Medulla oblongata (tissue), 1 donor: Measurements from ENCODE around the gene DDX11.
"Not testable (repeated sequence)": the region's sequence is repeated elsewhere in the genome, so short reads cannot be mapped to it uniquely, and the experiment has no call there.

Source experiments
- DNase-seq: peaks from one replicate; pipeline ENCODE4 v3.0.0-alpha.2; 2015; ENCODE audit errors: extremely low spot score

DDX11 gene

DNA sequence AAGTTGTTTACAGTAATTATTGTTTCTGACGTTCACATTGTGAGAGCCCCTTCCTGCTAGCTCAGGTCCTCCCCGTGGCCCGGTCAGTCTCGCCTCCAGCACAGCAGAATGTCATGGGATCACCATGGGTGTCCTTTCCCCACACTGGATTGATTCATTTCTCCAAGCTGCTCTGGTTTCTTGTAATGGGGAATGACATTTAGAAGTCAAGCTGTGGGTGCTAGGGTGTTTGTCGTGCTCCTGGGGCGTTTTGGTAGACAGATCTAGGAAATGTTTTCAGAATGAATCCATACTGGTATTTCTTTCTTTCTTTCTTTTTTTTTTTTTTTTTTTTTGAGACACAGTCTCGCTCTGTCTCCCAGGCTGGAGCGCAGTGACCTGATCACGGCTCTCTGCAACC is 25.1 kb downstream of the DDX11 start:
- not testable (repeated sequence) for DNase-seq

DNA sequence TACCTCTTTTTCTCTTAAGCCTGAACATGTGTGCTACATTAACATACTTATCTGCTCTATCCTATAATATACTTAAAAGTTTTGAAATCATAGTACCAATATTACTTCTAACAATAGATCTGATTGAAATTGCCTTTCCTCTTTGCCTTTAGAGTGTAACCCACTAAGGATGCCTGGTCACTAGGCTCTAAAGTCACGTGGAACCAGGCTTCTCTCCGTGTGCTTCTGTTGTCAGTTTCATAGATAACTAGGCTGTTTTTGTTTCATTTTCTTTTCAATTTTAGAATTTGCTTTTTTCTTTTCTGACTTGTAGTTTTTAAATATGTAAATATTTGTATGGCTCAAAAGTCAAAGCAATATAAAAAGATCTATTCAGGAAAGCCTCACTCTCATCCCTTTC is 25.8 kb downstream of the DDX11 start:
- not testable (repeated sequence) for DNase-seq

DNA sequence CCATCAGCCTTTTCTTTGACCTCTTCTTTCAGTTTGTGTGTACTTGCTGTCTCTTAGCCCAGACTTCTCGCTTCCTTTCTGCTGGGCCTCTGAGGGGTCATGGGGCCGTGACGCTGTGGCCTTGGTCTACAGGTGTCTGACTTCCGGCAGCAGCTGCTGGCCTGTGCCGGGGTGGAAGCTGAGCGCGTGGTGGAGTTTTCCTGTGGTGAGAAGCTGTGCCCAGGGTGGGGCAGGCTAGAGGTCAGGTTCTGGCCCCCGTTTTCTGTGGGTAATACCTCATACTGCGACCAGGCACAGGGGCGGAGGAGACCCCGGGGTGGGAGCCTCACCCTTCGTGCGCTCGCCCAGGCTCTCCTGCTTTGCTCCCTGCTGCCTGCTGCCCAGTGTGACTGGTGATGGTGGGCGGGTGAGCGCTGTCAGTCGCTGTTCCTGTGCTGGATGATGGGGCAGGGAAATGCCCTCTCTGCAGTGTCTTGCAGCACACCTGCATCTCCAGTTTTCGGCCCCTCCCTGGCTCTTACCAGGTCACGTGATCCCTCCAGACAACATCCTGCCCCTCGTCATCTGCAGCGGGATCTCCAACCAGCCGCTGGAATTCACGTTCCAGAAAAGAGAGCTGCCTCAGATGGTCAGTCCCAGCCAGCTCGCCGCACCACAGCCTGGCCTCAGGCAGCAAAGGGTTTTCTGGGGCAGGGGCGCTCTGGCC is 27.0 kb downstream of the DDX11 start:
- DNase-seq, result not testable (repeated sequence)

GRCh38 chr12:31102125-31102524 is 28.5 kb downstream of the DDX11 start:
- not testable (repeated sequence) for DNase-seq

- DNase-seq, result not testable (repeated sequence)
Observed at GRCh38 chr12:31102596-31102995, 28.9 kb downstream of the DDX11 start.

- DNase-seq, result not testable (repeated sequence)
Observed at GRCh38 chr12:31103561-31103975, 29.9 kb downstream of the DDX11 start.

- DNase-seq, result not testable (repeated sequence)
Observed at GRCh38 chr12:31104220-31104619, 30.6 kb downstream of the DDX11 start.

DNA sequence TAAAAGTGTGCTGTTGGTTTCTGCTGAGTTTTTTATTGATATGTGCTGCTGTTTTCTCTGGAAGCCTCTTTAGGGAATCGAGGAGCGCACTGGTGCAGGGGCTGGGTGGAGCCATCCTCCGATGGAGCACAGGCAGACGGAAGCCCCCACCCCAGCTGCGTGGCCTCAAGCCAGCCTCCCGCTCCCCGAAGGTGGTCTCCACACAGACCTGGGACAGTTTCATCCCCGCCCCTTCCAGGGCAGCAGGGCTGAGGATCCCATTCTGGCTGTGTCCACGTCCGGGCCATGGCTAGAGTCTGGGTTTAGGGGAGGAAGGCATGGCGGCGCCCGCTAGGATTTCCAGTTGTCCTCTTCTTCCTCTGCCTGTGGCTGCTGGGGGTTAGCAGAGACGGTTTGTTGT is 31.1 kb downstream of the DDX11 start:
- DNase-seq, result not testable (repeated sequence)

DNA sequence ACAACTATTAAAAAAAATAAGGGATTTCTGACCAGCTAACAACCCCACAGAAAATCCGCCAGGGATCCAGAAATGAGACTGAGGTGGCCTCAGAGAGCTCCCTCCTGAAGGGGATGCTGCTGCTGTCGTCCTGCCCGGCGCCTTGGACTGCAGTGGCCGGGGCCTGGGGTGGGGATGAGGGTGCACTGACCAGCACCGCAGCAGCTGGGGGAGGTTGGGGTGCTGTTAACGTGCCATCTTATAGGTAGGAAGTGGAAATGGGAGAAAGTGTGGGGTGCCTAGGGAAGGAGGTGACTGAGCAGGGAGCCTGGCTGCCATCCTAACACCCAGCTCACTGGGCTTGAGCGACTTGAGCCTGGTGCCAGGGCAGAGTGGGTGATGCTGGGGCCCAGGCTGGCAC is 32.0 kb downstream of the DDX11 start:
- DNase-seq, result no peak

GRCh38 chr12:31106101-31106803 is 32.6 kb downstream of the DDX11 start:
- no peak for DNase-seq

DNA sequence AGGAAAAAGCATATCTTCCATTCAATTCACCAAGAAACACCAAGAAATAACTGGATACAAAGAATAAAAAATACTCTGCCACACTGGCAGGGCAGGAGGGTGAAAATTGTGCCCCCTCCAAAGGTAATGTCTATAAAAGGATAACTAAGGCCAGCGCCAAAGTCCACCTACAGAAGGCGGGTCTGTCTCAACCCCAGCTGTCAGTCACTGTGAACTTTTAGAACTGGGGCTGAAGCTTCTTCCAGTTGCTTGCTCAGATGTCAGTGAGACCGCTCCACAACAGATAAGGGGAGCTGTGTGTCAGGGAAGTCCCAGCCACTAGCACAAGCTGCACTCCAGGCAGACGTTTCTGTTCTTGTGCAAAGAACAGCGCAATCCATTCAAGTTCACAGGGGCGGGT is 36.1 kb downstream of the DDX11 start:
- DNase-seq, result not testable (repeated sequence)

- DNase-seq, result not testable (repeated sequence)
Observed at GRCh38 chr12:31110263-31110662, 36.6 kb downstream of the DDX11 start.

DNA sequence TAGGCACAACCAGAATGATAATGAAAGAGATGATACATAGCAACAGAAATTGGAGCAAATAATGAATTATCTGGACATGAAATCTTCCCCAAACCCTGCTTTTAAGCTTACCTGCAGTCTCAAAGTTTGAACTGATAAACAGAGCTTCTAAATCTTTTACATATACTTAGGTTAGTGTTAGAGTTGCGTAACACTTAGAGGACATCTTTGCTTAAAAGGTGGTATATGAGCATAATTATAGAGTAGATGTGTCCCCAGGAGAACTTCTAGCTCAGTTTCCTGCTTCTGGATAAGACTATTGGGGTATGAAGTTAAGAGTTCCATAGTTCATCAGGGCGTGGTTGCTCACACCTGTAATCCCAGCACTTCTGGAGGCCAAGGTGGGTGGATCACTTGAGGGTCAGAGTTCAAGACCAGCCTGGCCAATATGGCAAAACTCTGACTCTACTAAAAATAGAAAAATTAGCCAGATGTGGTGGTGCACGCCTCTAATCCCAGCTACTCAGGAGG is 41.5 kb downstream of the DDX11 start:
- DNase-seq, result not testable (repeated sequence)

GRCh38 chr12:31116846-31117202 is 43.2 kb downstream of the DDX11 start:
- not testable (repeated sequence) for DNase-seq

GRCh38 chr12:31117203-31118011 is 43.7 kb downstream of the DDX11 start:
- peak; percentile 19 for DNase-seq

GRCh38 chr12:31118347-31119191 is 44.9 kb downstream of the DDX11 start:
- no peak for DNase-seq

GRCh38 chr12:31119192-31119802 is 45.6 kb downstream of the DDX11 start:
- DNase-seq, result no peak

- DNase-seq, result no peak
Observed at GRCh38 chr12:31119803-31120211, 46.1 kb downstream of the DDX11 start.

GRCh38 chr12:31120392-31121008 is 46.8 kb downstream of the DDX11 start:
- no peak for DNase-seq

DNA sequence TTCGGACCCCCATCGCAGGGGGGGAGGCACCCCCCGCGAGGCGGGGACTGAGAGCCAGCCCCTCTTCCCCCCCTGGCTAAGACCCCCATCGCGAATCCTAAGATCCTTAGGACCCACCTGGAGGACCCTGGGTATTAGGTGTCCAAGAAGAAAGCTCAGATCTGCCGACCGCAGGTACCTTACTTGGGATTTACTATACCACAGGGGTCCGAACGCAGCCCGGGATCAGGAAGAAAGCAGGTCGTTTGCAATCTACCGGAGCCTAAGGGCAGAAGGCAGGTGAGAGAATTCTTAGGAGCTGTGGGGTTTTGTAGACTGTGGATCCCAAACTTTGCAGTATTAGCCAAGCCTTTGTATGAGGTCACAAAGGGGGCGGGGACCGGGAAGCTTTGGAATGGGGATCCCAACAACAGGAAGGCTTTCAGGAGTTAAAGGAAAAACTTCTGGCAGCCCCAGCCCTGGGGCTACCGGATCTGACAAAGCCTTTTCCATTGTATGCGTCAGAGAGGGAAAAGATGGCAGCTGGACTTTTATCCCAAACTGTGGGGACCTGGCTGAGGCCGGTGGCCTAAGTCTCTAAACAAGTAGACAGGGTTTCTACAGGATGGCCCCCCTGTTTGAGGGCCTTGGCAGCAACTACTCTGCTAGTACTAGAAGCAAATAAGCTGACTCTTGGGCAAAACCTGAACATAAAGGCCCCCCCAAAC is 47.5 kb downstream of the DDX11 start:
- DNase-seq, result not testable (repeated sequence)
